Effector CD8-positive, alpha-beta T cell (primary cell): ENCODE measurements around the gene MFSD2A.
"Not testable (repeated sequence)": the region's sequence is repeated elsewhere in the genome, so short reads cannot be mapped to it uniquely, and the experiment has no call there.

ENCODE experiments used
- DNase-seq: peaks from one replicate; lab custom pipeline; 2025; lab: John Stamatoyannopoulos, UW

MFSD2A gene

DNA sequence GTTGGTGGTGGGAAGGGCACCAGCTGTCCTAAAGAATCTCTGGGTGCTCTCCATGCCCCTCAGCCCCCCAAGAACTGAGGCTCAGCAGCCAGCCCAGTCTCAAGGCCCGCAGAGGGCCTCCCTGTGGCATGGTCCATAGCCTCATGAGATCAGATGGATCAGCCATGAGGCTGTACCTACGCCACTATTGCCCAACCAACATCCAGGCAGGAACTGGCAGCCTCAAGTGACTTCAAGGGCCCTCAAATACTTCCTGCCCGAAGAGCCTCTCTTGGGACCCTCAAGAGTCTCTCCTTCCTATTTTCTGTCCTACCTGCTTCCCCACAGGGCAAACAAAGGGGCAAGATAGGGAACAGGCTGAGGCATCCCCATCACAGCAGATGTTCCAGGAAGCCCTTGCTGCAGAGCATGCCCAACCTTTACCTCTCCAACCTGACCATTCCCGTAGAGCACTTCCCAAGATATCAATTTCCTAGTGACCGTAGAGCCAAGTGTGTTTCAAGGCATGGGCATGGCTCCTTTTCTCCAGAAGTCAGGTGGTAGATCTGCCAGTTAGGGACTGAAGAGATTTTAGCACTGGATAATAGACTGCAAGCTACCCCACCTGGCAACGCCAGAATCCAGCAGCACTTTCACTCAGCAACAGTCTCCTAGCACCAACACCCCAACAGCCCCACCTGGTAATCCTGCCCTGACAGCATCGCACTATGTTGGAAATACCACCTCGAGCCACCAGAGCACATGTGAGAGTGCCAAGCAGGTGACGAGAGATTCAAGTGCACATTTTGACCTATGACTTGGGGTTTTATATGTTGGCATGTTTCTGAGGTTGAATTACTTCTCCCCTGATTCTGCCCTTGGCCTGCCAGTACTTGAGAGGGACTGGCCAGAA lies 13.7 kb upstream of the MFSD2A start:
- DNase-seq: no peak

- no peak for DNase-seq
These were observed 11.3 kb upstream of the MFSD2A start for GRCh38 chr1:39943471-39944290.

- no peak for DNase-seq
These were observed 10.4 kb upstream of the MFSD2A start for GRCh38 chr1:39944410-39945112.

GRCh38 chr1:39946216-39946615 lies 8.7 kb upstream of the MFSD2A start:
- no peak for DNase-seq

DNA sequence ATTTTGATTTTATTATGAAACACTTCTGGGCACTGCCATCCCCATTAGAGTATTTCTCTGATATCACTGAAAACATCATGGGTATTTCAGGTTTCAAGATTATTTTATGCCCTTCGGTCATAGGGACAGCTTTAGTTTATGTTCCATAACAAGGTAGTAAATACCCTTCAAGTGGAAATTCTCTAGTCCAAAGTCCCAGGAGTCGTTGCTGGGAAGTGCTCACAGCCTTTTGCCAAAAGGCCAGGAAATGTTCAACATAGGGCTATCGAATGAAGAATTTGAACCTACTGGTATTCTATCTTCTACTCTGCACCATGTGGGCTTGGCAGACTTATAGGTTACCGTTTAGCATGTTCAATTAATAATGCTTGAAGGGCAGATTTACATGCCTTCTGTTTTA lies 7.7 kb upstream of the MFSD2A start:
- no peak for DNase-seq

DNA sequence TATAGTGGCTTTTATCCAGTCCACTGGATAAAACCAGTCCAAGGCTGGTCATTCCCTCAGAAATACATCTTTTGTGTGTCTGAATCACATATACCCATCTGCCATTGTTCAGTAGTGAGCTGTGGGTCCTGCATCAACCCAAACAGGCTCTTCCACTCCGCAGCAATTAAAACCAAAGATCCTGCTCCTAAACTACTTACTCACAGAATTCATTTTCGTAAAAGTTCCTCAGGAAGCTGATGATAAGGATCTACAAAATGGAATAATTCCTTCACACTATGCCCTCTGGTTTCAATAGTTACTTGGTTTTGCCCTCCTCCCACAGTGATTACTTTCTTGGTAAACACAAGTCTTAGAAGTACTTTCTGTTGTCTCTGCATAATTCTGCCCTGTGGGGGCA lies 5.1 kb upstream of the MFSD2A start:
- DNase-seq: no peak

DNA sequence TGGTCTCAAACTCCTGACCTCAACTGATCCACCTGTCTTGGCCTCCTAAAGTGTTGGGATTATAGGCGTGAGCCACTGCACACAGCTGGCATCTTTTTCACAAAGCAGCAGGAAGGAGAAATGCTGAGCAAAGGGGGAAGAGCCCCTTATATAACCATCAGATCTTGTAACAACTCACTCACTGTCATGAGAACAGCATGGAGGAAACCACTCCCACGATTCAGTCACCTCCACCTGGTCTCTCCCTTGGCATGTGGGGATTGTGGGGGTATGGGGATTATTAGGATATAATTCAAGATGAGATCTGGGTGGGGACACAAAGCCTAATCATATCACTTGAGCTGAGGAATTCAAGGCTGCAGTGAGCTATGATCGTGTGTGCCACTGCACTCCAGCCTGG lies 3.0 kb upstream of the MFSD2A start:
- DNase-seq: no peak

GRCh38 chr1:39952359-39953110 lies 2.4 kb upstream of the MFSD2A start:
- DNase-seq: no peak

GRCh38 chr1:39954324-39954869 lies 548 bp upstream of the MFSD2A start:
- no peak for DNase-seq

DNA sequence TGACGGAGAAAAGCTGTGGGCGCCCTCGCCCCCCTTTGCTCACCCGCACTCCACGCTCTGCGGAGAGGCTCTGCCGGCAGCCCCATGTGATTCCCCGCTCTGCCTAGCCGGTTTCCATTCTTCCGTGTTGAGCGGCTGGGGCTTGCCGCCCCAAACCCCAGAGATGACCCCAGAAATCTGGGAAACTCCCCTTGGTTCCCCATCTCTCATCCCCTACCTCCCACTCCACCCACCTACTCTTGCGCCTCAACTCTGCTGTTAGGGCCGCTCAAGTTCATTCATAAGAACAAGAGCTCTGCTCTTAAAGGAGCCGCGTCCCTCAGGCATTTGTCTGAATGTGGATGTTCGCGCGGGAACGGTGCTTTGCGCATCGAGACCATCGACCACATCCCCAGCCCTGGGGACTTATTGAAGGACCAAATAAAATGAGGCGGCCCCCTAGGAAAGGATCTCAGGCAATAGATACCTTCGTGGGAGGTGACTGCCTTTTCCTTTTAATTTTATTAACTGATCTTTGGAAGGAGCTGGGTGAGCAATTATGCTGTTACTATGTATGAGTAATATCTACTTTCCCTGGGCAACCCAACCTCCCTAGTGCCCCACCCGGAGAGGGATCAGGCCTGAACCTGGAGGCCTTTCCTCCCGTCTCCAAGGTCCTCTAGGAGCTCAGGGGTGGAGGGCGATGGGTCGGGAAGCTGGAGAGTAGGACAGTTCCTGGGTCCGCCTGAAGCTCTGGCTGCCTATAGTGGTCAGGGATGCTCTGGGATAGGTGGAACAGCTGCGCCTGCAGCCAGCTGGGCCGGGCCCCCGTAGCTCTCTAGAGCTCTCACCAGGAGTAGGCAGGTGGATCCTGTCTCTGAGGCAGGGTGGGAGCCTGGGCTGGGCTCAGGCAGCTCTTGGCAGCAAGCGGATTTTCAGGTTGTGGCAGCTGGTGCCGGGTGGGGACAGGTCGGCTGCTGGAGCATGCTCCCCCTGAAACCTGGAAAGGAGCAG lies 898 bp downstream of the MFSD2A start:
- no peak for DNase-seq

GRCh38 chr1:39957299-39958015 lies 2.5 kb downstream of the MFSD2A start:
- no peak for DNase-seq

GRCh38 chr1:39958403-39959200 lies 3.7 kb downstream of the MFSD2A start:
- DNase-seq: no peak

- no peak for DNase-seq
These were observed 4.8 kb downstream of the MFSD2A start for GRCh38 chr1:39959651-39960333.

DNA sequence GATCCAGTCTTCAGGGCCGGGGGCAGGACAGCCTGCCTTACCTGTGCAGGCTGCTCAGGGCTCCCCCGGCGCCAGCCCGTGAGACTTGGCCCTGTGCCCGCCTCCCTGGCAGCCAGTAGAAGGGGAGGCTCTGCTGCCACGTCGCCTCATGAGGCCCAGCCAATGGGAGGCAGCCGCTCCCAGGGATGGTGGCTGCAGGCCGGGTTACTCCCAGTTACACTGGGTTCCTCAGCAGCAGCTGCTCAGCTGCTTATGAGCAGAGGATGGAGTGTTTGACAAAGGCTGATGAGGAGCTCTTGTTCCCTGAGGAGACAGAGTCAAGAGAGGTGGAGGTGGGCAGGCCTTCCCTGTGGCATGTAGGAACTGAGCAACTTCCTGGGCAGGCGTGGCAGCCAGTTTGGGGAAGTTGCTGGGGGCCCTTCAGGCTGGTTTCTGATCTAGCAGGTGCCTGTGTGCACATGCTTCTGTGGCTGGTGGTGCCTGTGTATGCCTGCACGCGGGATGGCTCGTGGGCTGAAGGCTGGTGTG lies 5.5 kb downstream of the MFSD2A start:
- DNase-seq: peak; percentile 2

- no peak for DNase-seq
These were observed 7.5 kb downstream of the MFSD2A start for GRCh38 chr1:39962450-39962825.

GRCh38 chr1:39962964-39963363 lies 8.0 kb downstream of the MFSD2A start:
- DNase-seq: not testable (repeated sequence)

- no peak for DNase-seq
These were observed 9.6 kb downstream of the MFSD2A start for GRCh38 chr1:39964552-39964951.

GRCh38 chr1:39965044-39965443 lies 10.1 kb downstream of the MFSD2A start:
- DNase-seq: no peak
